A549 (cell line): ENCODE measurements around the gene SCAANT1.

Experiments
- BHLHE40 ChIP-seq: IDR thresholded peaks from 2 replicates; pipeline ENCODE4 v1.6.1; 2012; ENCODE audit warnings: low read depth, low read length, inconsistent platforms
- CTCF ChIP-seq: fragments of >200 bp; sonication (Bioruptor Twin); formaldehyde crosslinking; IDR thresholded peaks from 3 replicates; pipeline ENCODE4 v1.5.1; 2016
- NPAS2 ChIP-seq: fragments of 250-450 bp; sonication (Bioruptor Pico); IDR thresholded peaks from 2 replicates; pipeline ENCODE4 v1.8.0; 2022; ENCODE audit warnings: mild to moderate bottlenecking, moderate library complexity, borderline replicate concordance
- RFX5 ChIP-seq: fragments of 450-650 bp; IDR thresholded peaks from 2 replicates; pipeline ENCODE4 v1.7.1; 2014; ENCODE audit warnings: antibody characterized with exemption, mild to moderate bottlenecking, moderate library complexity

- TF ChIP-seq CTCF: peak; percentile 49
- TF ChIP-seq BHLHE40: no peak
- TF ChIP-seq RFX5: no peak
- no peak for TF ChIP-seq NPAS2
Observed at GRCh38 chr3:63961891-63962290, 49.7 kb upstream of the SCAANT1 start.
